Measurements from ENCODE around the gene G2E3.
"Not testable (repeated sequence)": the region's sequence is repeated elsewhere in the genome, so short reads cannot be mapped to it uniquely, and the experiment has no call there.

- TF ChIP-seq CTCF (conservative IDR thresholded peaks at IDR 0.05; ENCODE audit: low read depth, low read length); EZH2 (IDR thresholded peaks at IDR 0.05; ENCODE audit: low read length, unreplicated experiment); EZH2phosphoT487 (IDR thresholded peaks at IDR 0.05; ENCODE audit: borderline replicate concordance, low read length): not testable (repeated sequence)
Measured at GRCh38 chr14:30644462-30644861, 85.5 kb downstream of the G2E3 start.
